NOMO-1 treated with dmso at 0.1 percent for 144 hours (cell line): Measurements from ENCODE around the gene RTN4RL1.
"Not testable (repeated sequence)": the region's sequence is repeated elsewhere in the genome, so short reads cannot be mapped to it uniquely, and the experiment has no call there.

Source experiments
- DNase-seq: peaks from one replicate; lab custom pipeline; 2025; ENCODE audit not compliant: unreplicated experiment; lab: John Stamatoyannopoulos, UW

RTN4RL1 gene

GRCh38 chr17:1898332-1898731 lies 126.8 kb downstream of the RTN4RL1 start:
- no peak for DNase-seq

- no peak for DNase-seq
Measured at GRCh38 chr17:1897105-1897656, 128.0 kb downstream of the RTN4RL1 start.

- DNase-seq: no peak
Measured at GRCh38 chr17:1896243-1897104, 128.7 kb downstream of the RTN4RL1 start.

- not testable (repeated sequence) for DNase-seq
Measured at GRCh38 chr17:1895479-1895878, 129.7 kb downstream of the RTN4RL1 start.

- no peak for DNase-seq
Measured at GRCh38 chr17:1894753-1895339, 130.3 kb downstream of the RTN4RL1 start.

GRCh38 chr17:1890758-1891450 lies 134.2 kb downstream of the RTN4RL1 start:
- no peak for DNase-seq

GRCh38 chr17:1888741-1889140 lies 136.4 kb downstream of the RTN4RL1 start:
- DNase-seq: no peak
